NCI-H2171 (cell line): ENCODE results near the gene RTBDN.
A peak's percentile ranks its signal among the peaks of the same experiment; 100 is the strongest.

Source experiments
- DNase-seq: peaks from one replicate; lab custom pipeline; 2025; lab: John Stamatoyannopoulos, UW

Gene RTBDN

DNA sequence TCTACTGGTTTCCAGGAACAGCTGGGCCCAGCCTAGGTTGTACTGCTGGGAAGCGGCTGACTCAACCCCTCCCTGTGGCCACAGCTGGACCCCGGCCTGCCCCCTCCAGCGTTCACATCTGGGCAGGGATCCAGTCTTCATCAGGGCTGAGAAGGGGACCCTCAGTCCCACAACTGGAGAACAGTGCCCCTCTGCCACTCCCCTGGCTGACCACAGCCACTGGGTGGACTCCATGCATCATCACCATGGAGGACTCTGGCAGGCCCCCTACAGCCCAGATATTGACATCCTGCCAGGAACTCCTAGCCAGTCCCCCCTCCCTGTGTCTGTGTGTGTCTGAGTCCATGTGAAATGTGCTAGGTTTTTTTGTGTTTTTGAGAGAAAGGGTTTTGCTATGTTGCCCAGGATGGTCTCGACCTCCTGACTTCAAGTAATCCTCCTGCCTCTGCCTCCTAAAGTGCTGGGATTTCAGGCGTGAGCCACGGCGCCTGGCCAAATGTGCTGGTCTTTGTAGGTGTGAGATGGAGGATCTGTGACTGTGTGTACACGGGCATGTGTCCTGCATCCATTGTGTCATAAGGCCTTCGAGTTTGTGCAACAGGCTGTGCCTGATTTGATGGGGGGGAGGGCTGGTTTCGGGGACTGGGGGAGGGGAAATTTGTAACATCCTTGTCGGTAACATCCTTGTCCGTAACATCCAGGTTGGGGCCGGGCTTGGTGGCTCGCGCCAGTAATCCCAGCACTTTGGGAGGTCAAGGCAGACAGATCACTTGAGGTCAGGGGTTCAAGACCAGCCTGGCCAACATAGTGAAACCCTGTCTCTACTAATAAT is 55.0 kb downstream of the RTBDN start:
- DNase-seq = no peak

DNA sequence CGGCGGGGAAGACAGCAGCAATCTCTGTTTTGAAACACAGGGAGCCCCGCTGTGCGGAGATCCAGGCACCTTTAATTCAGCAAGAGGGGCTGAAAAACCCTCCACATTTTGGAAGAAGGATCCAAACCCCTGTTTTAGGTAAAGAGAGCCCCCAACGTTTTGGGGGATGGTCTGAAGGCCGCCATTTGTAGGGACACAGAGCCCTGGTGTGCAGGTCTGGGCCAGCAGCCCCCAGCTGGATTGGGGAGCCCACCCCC is 55.5 kb downstream of the RTBDN start:
- DNase-seq = no peak

GRCh38 chr19:12778017-12778904 is 56.1 kb downstream of the RTBDN start:
- DNase-seq = peak; percentile 82

GRCh38 chr19:12777217-12778016 is 57.0 kb downstream of the RTBDN start:
- DNase-seq = peak; percentile 70
